GM21528 (cell line): ENCODE measurements around the gene MAST4.
"Not testable (repeated sequence)": the region's sequence is repeated elsewhere in the genome, so short reads cannot be mapped to it uniquely, and the experiment has no call there.

Experiments used
- ATAC-seq: cut with Tn5 transposase; IDR thresholded peaks from one replicate; pipeline ENCODE4 v1.9.1; 2021; ENCODE audit warnings: mild to moderate bottlenecking, moderate library complexity; ENCODE audit not compliant: unreplicated experiment, low FRiP score

MAST4 gene

GRCh38 chr5:67095346-67096171 lies 499.4 kb downstream of the MAST4 start:
- no peak for ATAC-seq

- no peak for ATAC-seq
These were observed 502.5 kb downstream of the MAST4 start for GRCh38 chr5:67098656-67099055.

- no peak for ATAC-seq
These were observed 504.1 kb downstream of the MAST4 start for GRCh38 chr5:67100301-67100700.

GRCh38 chr5:67102708-67103107 lies 506.5 kb downstream of the MAST4 start:
- ATAC-seq, result no peak

GRCh38 chr5:67104859-67105258 lies 508.7 kb downstream of the MAST4 start:
- no peak for ATAC-seq

- ATAC-seq, result no peak
These were observed 509.1 kb downstream of the MAST4 start for GRCh38 chr5:67105270-67105669.

- no peak for ATAC-seq
These were observed 510.6 kb downstream of the MAST4 start for GRCh38 chr5:67106626-67107342.

GRCh38 chr5:67111779-67112178 lies 515.6 kb downstream of the MAST4 start:
- ATAC-seq, result no peak

- no peak for ATAC-seq
These were observed 519.1 kb downstream of the MAST4 start for GRCh38 chr5:67115246-67115645.

GRCh38 chr5:67115817-67116216 lies 519.6 kb downstream of the MAST4 start:
- no peak for ATAC-seq

- no peak for ATAC-seq
These were observed 521.9 kb downstream of the MAST4 start for GRCh38 chr5:67118050-67118620.

GRCh38 chr5:67119010-67119409 lies 522.8 kb downstream of the MAST4 start:
- no peak for ATAC-seq

- no peak for ATAC-seq
These were observed 523.8 kb downstream of the MAST4 start for GRCh38 chr5:67120032-67120431.

GRCh38 chr5:67123819-67124218 lies 527.6 kb downstream of the MAST4 start:
- ATAC-seq, result no peak

GRCh38 chr5:67124556-67124955 lies 528.4 kb downstream of the MAST4 start:
- no peak for ATAC-seq

- ATAC-seq, result not testable (repeated sequence)
These were observed 531.2 kb downstream of the MAST4 start for GRCh38 chr5:67127347-67127895.

GRCh38 chr5:67129768-67130167 lies 533.6 kb downstream of the MAST4 start:
- ATAC-seq, result no peak

GRCh38 chr5:67133217-67133616 lies 537.0 kb downstream of the MAST4 start:
- ATAC-seq, result no peak

- ATAC-seq, result no peak
These were observed 537.6 kb downstream of the MAST4 start for GRCh38 chr5:67133776-67134175.

- no peak for ATAC-seq
These were observed 539.3 kb downstream of the MAST4 start for GRCh38 chr5:67135381-67135984.

GRCh38 chr5:67139030-67139429 lies 542.8 kb downstream of the MAST4 start:
- ATAC-seq, result no peak
